IMR-90 (cell line): Measurements from ENCODE around the gene ANO4. TPM values are rescaled to one million over a fixed set of nuclear protein-coding genes. Genes with fewer than 3 reads are reported as not detected.

Source experiments
- ATAC-seq: fragments of 200-7000 bp; cut with Tn5 transposase; 2 replicates; pipeline ENCODE4 v1.9.1; 2020; ENCODE audit warnings: low read depth, mild to moderate bottlenecking, moderate library complexity
- BruUV-seq: library from RNA; stranded (reverse); fragments of 400-500 nt; replicated peaks from 2 replicates; lab custom pipeline; 2021; lab: Mats Ljungman, UMichigan
- CTCF ChIA-PET: fragments of 300-600 bp; formaldehyde crosslinking; extraction: SDS; loops from one replicate; lab custom pipeline; 2021; ENCODE audit warnings: antibody characterized with exemption; lab: Yijun Ruan, JAX
- POLR2A ChIA-PET: fragments of 300-600 bp; sonication (Branson Sonifier 250); formaldehyde crosslinking; loops from one replicate; lab custom pipeline; 2022; ENCODE audit warnings: antibody characterized with exemption; ENCODE audit not compliant: unreplicated experiment; lab: Charles Lee
- DNase-seq: peaks from one replicate; pipeline ENCODE4 v3.0.0; 2013
- H2AFZ ChIP-seq: replicated peaks from 2 replicates; pipeline ENCODE3; 2013; ENCODE audit warnings: low read length, mild to moderate bottlenecking; ENCODE audit not compliant: poor library complexity
- H2AK5ac ChIP-seq: 2 replicates; pipeline ENCODE4 v1.6.1; 2013; ENCODE audit warnings: low read depth, low read length, inconsistent platforms
- H2AK9ac ChIP-seq: replicated peaks from 2 replicates; pipeline ENCODE3; 2013; ENCODE audit warnings: mild to moderate bottlenecking, low read depth, low read length, moderate library complexity; ENCODE audit not compliant: poor library complexity
- H2BK120ac ChIP-seq: 2 replicates; pipeline ENCODE4 v1.6.1; 2013; ENCODE audit warnings: low read depth, low read length, inconsistent platforms
- H2BK15ac ChIP-seq: 3 replicates; pipeline ENCODE4 v1.6.1; 2013; ENCODE audit warnings: low read depth, low read length, inconsistent platforms
- H2BK20ac ChIP-seq: 2 replicates; pipeline ENCODE4 v1.6.1; 2013; ENCODE audit warnings: low read depth, mild to moderate bottlenecking, inconsistent platforms, low read length, moderate library complexity
- H2BK5ac ChIP-seq: 2 replicates; pipeline ENCODE4 v1.6.1; 2013; ENCODE audit warnings: mild to moderate bottlenecking, low read depth, low read length, inconsistent platforms; ENCODE audit not compliant: poor library complexity, severe bottlenecking
- H3K14ac ChIP-seq: replicated peaks from 2 replicates; pipeline ENCODE4 v1.6.1; 2013; ENCODE audit warnings: low read depth, low read length, inconsistent platforms
- H3K18ac ChIP-seq: 2 replicates; pipeline ENCODE4 v1.6.1; 2013; ENCODE audit warnings: low read depth, low read length, control low read depth
- H3K23ac ChIP-seq: 2 replicates; pipeline ENCODE4 v1.6.1; 2013; ENCODE audit warnings: low read depth, low read length, inconsistent platforms
- H3K27ac ChIP-seq: 2 replicates; pipeline ENCODE4 v1.5.1; 2013; ENCODE audit warnings: mild to moderate bottlenecking, control low read depth, low read length; ENCODE audit not compliant: insufficient read depth
- H3K27me3 ChIP-seq: 2 replicates; pipeline ENCODE4 v1.6.1; 2013; ENCODE audit warnings: low read length; ENCODE audit not compliant: control insufficient read depth, insufficient read depth
- H3K36me3 ChIP-seq: 2 replicates; pipeline ENCODE4 v1.6.1; 2013; ENCODE audit warnings: low read length, mixed read lengths; ENCODE audit not compliant: control insufficient read depth, insufficient read depth
- H3K4ac ChIP-seq: 2 replicates; pipeline ENCODE4 v1.6.1; 2013; ENCODE audit warnings: low read depth, low read length, inconsistent platforms
- H3K4me1 ChIP-seq: 2 replicates; pipeline ENCODE4 v1.6.1; 2013; ENCODE audit warnings: low read length, mixed read lengths; ENCODE audit not compliant: control insufficient read depth, insufficient read depth
- H3K4me2 ChIP-seq: 2 replicates; pipeline ENCODE4 v1.6.1; 2013; ENCODE audit warnings: low read depth, mild to moderate bottlenecking, control low read depth, low read length, moderate library complexity
- H3K4me3 ChIP-seq: 2 replicates; pipeline ENCODE4 v1.5.1; 2013; ENCODE audit warnings: low read depth, mild to moderate bottlenecking, control low read depth, low read length, moderate library complexity; ENCODE audit not compliant: insufficient read depth
- H3K56ac ChIP-seq: 2 replicates; pipeline ENCODE4 v1.6.1; 2013; ENCODE audit warnings: low read length, inconsistent platforms; ENCODE audit not compliant: insufficient read depth; ENCODE audit errors: extremely low read depth
- H3K79me1 ChIP-seq, 2 experiments: 2 replicates each; pipeline ENCODE4 v1.6.1; 2013; ENCODE audit warnings: low read length in 2 of 2, inconsistent platforms in 1 of 2, low read depth in 1 of 2
- H3K9ac ChIP-seq: 2 replicates; pipeline ENCODE4 v1.6.1; 2013; ENCODE audit warnings: low read depth, low read length, control low read depth
- H3K9me1 ChIP-seq: 2 replicates; pipeline ENCODE4 v1.6.1; 2013; ENCODE audit warnings: low read length, inconsistent platforms; ENCODE audit not compliant: insufficient read depth
- H3K9me3 ChIP-seq: 2 replicates; pipeline ENCODE4 v1.6.1; 2013; ENCODE audit warnings: low read length; ENCODE audit not compliant: control insufficient read depth, insufficient read depth
- H4K20me1 ChIP-seq: 2 replicates; pipeline ENCODE4 v1.6.1; 2013; ENCODE audit warnings: low read length, inconsistent platforms; ENCODE audit not compliant: insufficient read depth
- H4K5ac ChIP-seq: 2 replicates; pipeline ENCODE4 v1.6.1; 2013; ENCODE audit warnings: mild to moderate bottlenecking, low read depth, low read length, control low read depth
- H4K8ac ChIP-seq, 2 experiments: 2 replicates each; pipeline ENCODE4 v1.6.1; 2013; ENCODE audit warnings: low read depth in 2 of 2, low read length in 2 of 2, control low read depth in 1 of 2, inconsistent platforms in 1 of 2
- H4K91ac ChIP-seq: 2 replicates; pipeline ENCODE4 v1.6.1; 2013; ENCODE audit warnings: low read depth, low read length, inconsistent platforms; ENCODE audit not compliant: insufficient read depth
- MXI1 ChIP-seq: IDR thresholded peaks from 2 replicates; pipeline ENCODE4 v1.6.1; 2012; ENCODE audit warnings: low read depth, mild to moderate bottlenecking, low read length, moderate library complexity, borderline replicate concordance
- RAD21 ChIP-seq: IDR thresholded peaks from 2 replicates; pipeline ENCODE4 v1.6.1; 2012; ENCODE audit warnings: low read length, improper control_type of control experiment
- RFX5 ChIP-seq: IDR thresholded peaks from 2 replicates; pipeline ENCODE4 v1.8.0; 2012; ENCODE audit warnings: low read depth, mild to moderate bottlenecking, low read length, moderate library complexity
- WGBS, 2 experiments: methylation state at CpG; one replicate each; pipeline versions ENCODE4 v1.1.5 to v1.1.7; 2013; ENCODE audit warnings: missing lambda C conversion rate in 2 of 2; ENCODE audit not compliant: insufficient read length in 1 of 2; ENCODE audit errors: extremely low coverage in 2 of 2; 5-methylcytosine and 5-hydroxymethylcytosine counted together
- dilution Hi-C: fragments of 300-500 bp; cut with HindIII; formaldehyde crosslinking; loops from one replicate; pipeline ENCODE4 v1.14.3; 2018; ENCODE audit warnings: low sequenced_read_pairs; ENCODE audit not compliant: unreplicated experiment
- in situ Hi-C: fragments of 300-500 bp; cut with MboI; formaldehyde crosslinking; loops from 3 replicates; pipeline ENCODE4 v1.14.3; 2019; ENCODE audit warnings: low sequenced_read_pairs, inconsistent platforms, mixed read lengths
- intact Hi-C: fragments of 100-400 bp; cut with micrococcal nuclease; formaldehyde crosslinking; loops from 2 replicates; pipeline ENCODE4 v1.10.0; 2022
- polyA plus RNA-seq, 3 experiments: library from polyadenylated mRNA; depleted of rRNA; stranded (reverse); fragments of >200 nt; gene quantifications; 2 replicates each; pipeline ENCODE4 v1.2.3, GENCODE V29; 2012; ENCODE audit warnings: low replicate concordance in 1 of 3
- total RNA-seq: library from RNA; depleted of rRNA; stranded (reverse); fragments of >200 nt; gene quantifications from 2 replicates; pipeline ENCODE4 v1.2.3, GENCODE V29; 2012

The ANO4 gene
- total and polyA plus RNA-seq, 2 of the 4 experiments (the other 2 are of a cell fraction): 4.7 to 10.2 TPM

DNA sequence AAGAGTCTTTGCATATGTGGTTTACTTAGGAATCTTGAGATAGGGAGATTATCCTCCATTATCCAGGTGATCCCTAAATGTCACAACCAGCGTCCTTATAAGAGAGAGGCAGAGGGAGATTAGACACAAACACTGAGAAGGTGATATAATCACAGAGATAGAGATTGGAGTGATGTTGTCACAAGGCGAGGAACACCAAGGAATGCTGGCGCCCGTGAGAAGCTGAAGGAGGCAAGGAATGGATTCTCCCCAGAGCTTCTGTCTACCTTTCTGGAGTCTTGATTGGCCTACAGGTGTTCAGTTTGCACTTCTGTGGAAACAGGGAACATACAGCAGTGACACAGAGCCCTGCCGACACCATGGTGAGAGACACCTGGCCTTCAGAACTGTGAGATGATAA lies 101.6 kb downstream of the ANO4 start:
- Histone ChIP-seq H3K9me1 (0 out of 2 replicates have a peak, but pooled peaks cover 6% of the 10 kb centered on the region), H3K23ac (no peak overlapping the region), H3K27ac (no peak overlapping the region), H2BK5ac (no peak overlapping the region), H3K79me1 (peaks cover 0 to 2% of the 10 kb centered on the region in 2 experiments; a peak in 1 of 4 replicates), H3K14ac (no peak overlapping the region), H2AFZ (no peak overlapping the region), H4K91ac (no peak overlapping the region), H2BK15ac (no peak overlapping the region), H4K5ac (no peak overlapping the region), H3K9me3 (no peaks in the 10 kb centered on the region), H4K20me1 (no peaks in the 10 kb centered on the region), H3K18ac (no peak overlapping the region), H3K4me2 (no peak overlapping the region), H3K27me3 (no peaks in the 10 kb centered on the region), H2BK120ac (no peak overlapping the region), H4K8ac (no peak overlapping the region), H2AK9ac (no peak overlapping the region), H2BK20ac (no peak overlapping the region), H3K4me1 (peaks cover 2% of the 10 kb centered on the region; the same call in 1 of the 2 replicates), H3K9ac (no peak overlapping the region), H3K4ac (no peak overlapping the region), H2AK5ac (no peak overlapping the region), H3K4me3 (no peak overlapping the region), H3K36me3 (no peaks in the 10 kb centered on the region), H3K56ac (no peak overlapping the region)
- WGBS, 2 experiments: 86% methylated on average over 1 of the region's 5 CpGs; no CpG with 5 or more reads in 1 of the 2 experiments
- in situ Hi-C loops: no loop called here
- dilution Hi-C loops: no loop called here
- no peak for TF ChIP-seq RAD21
- no peak for TF ChIP-seq MXI1
- no peak for TF ChIP-seq RFX5
- no peak for ATAC-seq
- intact Hi-C loops: no loop called here
- BruUV-seq: no TSS peak
- DNase-seq: no peak
- POLR2A ChIA-PET: no interaction called here
- CTCF ChIA-PET: no interaction called here
